OCI-LY7 (cell line): ENCODE measurements around the gene ARHGAP26.

Experiments
- EZH2phosphoT487 ChIP-seq: fragments of 200-600 bp; sonication (generic); IDR thresholded peaks from 2 replicates; pipeline ENCODE4 v1.6.1; 2018; ENCODE audit warnings: low read depth, borderline replicate concordance, mild to moderate bottlenecking, mixed run types, antibody characterized with exemption, low read length, moderate library complexity, mixed read lengths
- TF ChIP-seq, protein P1 (sequence below): fragments of 200-600 bp; sonication (generic); conservative IDR thresholded peaks from 2 replicates; pipeline ENCODE4 v1.5.1; 2014; ENCODE audit warnings: mild to moderate bottlenecking, antibody characterized with exemption, low read length, moderate library complexity, mixed read lengths

DNA sequence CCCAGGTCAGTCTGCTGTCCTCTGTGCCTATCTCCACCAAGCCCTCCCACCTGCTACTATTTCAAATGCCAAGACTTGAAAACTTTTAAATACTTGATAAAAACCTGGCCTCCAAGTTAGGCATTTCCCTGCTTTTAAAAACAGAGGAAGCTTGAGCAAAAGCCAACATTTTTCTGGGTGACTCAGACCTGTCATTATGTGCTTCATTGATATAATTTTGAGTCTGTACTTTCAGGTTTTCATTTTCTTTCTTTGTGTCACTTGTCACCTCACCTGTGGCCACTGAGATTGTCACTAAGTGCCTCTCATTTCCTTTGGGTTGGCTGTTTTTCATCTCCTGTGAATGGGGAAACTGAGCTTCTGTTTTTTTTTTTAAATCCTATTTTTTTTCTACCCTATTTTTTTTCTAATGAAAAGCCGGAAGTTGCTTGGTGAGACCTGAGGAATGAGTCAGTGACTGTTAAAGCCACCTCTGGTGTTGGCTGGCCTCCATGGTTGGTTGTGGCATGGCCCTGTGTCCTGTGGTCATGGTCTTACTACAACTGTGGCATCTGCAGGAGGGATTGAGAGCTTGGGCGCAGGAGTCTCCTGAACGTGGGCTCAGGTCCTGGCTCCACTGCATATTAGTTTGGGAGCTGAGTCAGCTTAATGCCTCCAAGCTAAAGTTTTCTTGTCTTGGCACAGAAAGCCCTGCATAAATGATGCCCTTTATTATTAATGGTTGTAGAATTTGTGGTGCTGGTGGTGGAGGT lies 56.7 kb downstream of the ARHGAP26 start:
- TF ChIP-seq, protein P1, sequence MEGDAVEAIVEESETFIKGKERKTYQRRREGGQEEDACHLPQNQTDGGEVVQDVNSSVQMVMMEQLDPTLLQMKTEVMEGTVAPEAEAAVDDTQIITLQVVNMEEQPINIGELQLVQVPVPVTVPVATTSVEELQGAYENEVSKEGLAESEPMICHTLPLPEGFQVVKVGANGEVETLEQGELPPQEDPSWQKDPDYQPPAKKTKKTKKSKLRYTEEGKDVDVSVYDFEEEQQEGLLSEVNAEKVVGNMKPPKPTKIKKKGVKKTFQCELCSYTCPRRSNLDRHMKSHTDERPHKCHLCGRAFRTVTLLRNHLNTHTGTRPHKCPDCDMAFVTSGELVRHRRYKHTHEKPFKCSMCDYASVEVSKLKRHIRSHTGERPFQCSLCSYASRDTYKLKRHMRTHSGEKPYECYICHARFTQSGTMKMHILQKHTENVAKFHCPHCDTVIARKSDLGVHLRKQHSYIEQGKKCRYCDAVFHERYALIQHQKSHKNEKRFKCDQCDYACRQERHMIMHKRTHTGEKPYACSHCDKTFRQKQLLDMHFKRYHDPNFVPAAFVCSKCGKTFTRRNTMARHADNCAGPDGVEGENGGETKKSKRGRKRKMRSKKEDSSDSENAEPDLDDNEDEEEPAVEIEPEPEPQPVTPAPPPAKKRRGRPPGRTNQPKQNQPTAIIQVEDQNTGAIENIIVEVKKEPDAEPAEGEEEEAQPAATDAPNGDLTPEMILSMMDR: no peak
- no peak for TF ChIP-seq EZH2phosphoT487
